Measurements from ENCODE around the gene ARMH3.

ARMH3 gene

GRCh38 chr10:101974091-101974971 is 81.6 kb downstream of the ARMH3 start:
- no peak for DNase-seq

GRCh38 chr10:101972761-101973160 is 83.2 kb downstream of the ARMH3 start:
- no peak for DNase-seq

- no peak for DNase-seq
These were observed 86.5 kb downstream of the ARMH3 start for GRCh38 chr10:101969412-101969922.

GRCh38 chr10:101968940-101969321 is 87.0 kb downstream of the ARMH3 start:
- DNase-seq: no peak

- no peak for DNase-seq
These were observed 87.6 kb downstream of the ARMH3 start for GRCh38 chr10:101968286-101968939.

GRCh38 chr10:101967713-101968112 is 88.3 kb downstream of the ARMH3 start:
- no peak for DNase-seq

- DNase-seq: no peak
These were observed 88.9 kb downstream of the ARMH3 start for GRCh38 chr10:101967119-101967518.

DNA sequence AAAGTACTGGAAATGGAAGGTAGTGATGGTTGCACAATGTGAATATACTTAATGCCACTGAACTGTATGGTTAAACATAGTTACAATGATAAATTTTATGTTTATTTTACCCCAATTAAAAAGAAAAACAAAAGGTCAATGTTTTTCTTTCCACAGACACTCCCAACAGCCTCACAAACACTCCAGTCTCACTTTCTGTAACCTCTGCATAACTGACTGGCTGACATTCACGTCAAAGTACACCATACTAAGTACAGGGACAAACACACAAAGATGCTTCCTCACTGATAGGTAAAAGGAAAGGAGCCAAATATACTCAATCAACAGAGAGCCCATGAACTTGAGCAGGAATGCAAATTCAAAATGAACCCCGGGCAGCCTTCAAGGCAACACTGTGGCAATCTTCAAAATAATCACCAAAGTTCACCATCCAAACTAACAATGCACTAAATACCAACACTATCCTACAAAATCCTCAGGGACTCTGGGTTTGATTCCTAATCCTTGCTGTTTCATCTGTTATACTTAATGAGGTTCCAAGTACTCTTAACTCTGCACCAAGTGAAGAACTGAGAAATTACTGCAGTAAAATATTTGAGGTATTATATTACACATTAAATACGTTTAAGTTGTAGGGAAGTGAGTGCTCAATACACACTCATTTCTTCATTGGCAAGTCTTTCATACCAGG is 90.8 kb downstream of the ARMH3 start:
- no peak for DNase-seq

- no peak for DNase-seq
These were observed 94.1 kb downstream of the ARMH3 start for GRCh38 chr10:101961591-101962498.

DNA sequence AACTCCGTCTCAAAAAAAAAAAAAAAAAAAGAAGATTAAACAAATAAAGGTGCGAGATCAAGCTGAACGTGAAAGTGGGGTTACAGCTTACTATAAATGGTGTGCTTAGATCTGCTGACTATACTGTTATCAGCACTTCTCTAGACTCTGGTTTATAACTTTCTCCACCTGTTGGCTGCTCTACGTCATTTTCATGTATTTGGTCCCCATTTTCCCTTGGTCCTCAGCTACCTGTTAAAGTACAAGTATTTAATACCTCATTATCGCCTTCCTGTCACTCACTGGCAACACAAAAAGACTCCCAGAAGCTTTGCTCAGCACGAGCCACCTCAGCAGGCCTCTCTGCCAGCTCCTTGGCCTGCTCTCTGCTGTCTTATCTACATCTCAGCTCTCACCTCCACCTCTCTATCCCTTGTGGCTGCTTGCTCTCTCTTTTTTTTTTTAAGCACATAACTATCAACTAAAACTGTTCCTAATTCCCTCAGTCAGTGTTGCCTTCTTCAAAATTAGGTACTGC is 95.0 kb downstream of the ARMH3 start:
- DNase-seq: no peak

- DNase-seq: no peak
These were observed 96.5 kb downstream of the ARMH3 start for GRCh38 chr10:101959346-101959916.

DNA sequence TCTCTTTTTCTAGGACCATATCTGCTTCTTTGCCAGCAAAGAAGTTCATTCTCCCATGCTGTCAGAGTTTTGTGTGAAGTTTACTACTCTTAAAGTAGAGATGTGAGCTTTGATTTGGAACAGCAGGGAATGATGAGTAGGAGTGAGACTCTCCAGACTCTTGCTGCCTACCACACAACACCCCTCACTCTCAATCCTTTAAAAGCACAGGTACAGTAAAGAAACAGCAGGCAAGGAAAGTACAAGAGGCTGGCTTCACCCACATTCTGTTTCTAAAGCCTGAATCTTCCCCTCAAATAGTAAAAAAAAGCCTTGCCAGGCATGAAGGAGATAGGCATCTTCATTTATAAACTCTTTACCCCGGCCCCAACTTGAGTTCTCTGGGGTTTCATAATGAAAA is 97.3 kb downstream of the ARMH3 start:
- DNase-seq: no peak

GRCh38 chr10:101956898-101957297 is 99.1 kb downstream of the ARMH3 start:
- DNase-seq: no peak

GRCh38 chr10:101956117-101956516 is 99.9 kb downstream of the ARMH3 start:
- DNase-seq: no peak

- DNase-seq: no peak
These were observed 103.8 kb downstream of the ARMH3 start for GRCh38 chr10:101952191-101952590.

DNA sequence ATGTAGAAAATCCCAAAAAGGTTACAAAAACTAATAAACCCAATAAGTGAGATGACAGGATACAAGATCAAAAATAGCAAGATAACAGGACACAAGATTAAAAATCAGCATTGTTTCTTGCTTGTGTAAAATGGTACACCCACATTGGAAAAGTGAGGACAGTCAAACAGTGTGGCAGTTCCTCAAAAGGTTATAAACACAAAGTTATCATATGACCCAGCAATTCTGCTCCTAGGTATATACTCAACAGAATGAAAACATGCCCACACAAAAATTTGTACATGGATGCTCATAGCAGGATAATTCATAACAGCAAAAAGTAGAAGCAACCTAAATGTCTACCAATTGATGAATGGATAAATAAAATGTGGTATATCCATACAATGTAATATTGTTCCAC is 105.8 kb downstream of the ARMH3 start:
- no peak for DNase-seq

DNA sequence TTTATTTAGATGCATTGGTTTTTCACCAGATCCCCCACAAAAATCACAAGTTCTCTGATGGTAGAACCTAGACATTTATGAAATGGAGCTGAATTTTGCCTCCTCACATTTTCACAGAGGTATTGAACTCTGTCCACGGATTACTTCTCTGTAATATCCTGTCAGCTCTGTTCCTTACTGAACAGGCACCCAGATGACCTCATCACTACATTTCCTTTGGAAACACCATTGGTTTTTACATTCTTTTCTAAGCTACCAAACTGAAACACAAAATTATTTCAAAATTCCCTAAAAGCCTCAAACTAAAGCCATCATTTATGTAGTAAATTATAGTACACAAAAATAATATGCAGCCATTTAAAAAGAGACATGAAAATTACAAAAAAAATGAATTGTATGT is 114.1 kb downstream of the ARMH3 start:
- DNase-seq: no peak

DNA sequence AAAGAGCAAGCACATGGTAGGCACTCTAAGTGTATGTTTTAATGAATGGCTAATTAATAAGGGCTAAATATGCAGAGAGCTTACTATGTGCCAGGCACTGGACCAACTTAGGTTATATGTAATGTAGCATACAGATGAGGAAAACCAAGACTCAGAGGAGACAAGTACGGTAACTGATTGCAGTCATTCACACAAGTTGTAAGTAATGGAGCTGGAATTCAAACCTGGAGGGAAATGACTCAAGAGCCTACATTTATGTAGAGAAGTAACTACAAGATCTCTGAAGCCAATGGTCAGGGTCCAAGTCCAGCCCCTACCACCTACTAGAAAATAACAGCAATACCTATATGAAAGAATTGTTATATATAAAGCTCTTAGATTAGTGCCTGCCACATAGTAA is 115.1 kb downstream of the ARMH3 start:
- no peak for DNase-seq

DNA sequence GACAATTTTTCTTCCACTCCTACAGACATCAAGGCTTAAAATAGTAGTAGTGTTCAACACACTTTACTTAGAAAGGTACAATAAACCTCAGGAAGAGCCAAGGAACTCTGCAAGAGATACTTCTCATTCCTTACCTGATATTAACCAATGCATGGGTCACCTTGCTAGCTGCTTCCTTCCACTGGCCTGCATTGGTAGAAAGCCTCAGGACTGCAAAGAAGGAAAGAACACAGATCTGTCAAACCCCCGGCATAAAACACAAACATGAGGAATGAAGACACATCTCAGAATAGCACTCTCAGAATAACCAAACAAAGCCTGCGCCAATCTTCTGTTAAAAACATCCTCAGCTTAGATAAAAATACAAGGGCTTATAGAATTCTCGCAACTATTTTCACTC is 116.2 kb downstream of the ARMH3 start:
- no peak for DNase-seq

DNA sequence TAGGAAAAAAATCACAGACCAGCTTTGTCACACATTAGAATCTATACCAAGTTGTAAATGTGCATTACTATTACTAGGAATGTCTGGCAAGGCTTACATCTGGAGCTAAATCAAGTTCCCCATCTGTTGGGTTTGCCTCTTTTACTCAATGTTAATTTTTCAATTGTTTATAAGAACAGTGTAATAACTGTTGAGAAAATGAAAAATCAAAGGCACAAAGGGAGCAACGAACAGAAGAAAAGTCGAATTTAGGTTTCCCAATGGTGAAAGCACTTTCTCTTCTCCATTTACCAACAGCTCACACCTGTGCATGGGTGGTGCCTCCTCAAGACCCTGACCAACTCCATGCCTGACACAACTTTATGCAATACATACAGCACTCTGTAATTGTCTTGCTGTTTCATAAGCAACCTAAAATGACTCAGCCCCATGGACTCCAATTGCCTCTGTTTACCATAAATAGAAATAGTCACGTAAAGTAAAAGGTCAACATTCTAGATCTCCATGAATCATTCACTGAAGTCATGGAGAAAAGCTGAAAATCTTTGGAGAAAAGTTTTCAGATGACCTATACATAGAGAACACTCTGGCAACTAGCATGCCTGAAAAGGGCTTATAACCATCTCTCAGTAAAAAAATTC is 116.8 kb downstream of the ARMH3 start:
- DNase-seq: no peak

- no peak for DNase-seq
These were observed 117.5 kb downstream of the ARMH3 start for GRCh38 chr10:101938305-101939007.

Measured in NCI-H82 (cell line).